SU-DHL-6 (cell line): Measurements from ENCODE around the gene ETS1.
"Not testable (repeated sequence)": the region's sequence is repeated elsewhere in the genome, so short reads cannot be mapped to it uniquely, and the experiment has no call there.

Source experiments
- H2AFZ ChIP-seq: fragments of 200-600 bp; sonication (generic); 2 replicates; pipeline ENCODE4 v1.6.1; 2014; ENCODE audit warnings: low read depth, mild to moderate bottlenecking, moderate library complexity, mixed read lengths, antibody characterized with exemption, low read length; ENCODE audit not compliant: severe bottlenecking
- H3F3A ChIP-seq: fragments of 200-600 bp; shearing (Covaris generic); 2 replicates; pipeline ENCODE4 v1.6.0; 2016; ENCODE audit warnings: antibody characterized with exemption, mild to moderate bottlenecking; ENCODE audit not compliant: insufficient read depth
- H3K27ac ChIP-seq: fragments of 200-600 bp; sonication (generic); 2 replicates; pipeline ENCODE4 v1.5.1; 2016; ENCODE audit warnings: low read depth, mild to moderate bottlenecking, low read length, moderate library complexity, mixed read lengths
- H3K27me3 ChIP-seq: fragments of 200-600 bp; sonication (generic), shearing (Covaris generic); 2 replicates; pipeline ENCODE4 v1.6.0; 2014; ENCODE audit warnings: mild to moderate bottlenecking, low read length
- H3K36me3 ChIP-seq: fragments of 200-600 bp; sonication (generic); 2 replicates; pipeline ENCODE4 v1.6.1; 2014; ENCODE audit warnings: mild to moderate bottlenecking, low read length, mixed read lengths
- H3K4me2 ChIP-seq: fragments of 300-600, 200-600 bp; shearing (Covaris generic), sonication (generic); 2 replicates; pipeline ENCODE4 v1.6.0; 2014; ENCODE audit warnings: low read length, low read depth, mild to moderate bottlenecking; ENCODE audit not compliant: poor library complexity, severe bottlenecking
- H3K4me3 ChIP-seq: fragments of 200-600 bp; sonication (generic); 2 replicates; pipeline ENCODE4 v1.5.1; 2014; ENCODE audit warnings: antibody characterized with exemption, low read length, mild to moderate bottlenecking, mixed read lengths; ENCODE audit not compliant: insufficient read depth, poor library complexity, severe bottlenecking
- H3K79me2 ChIP-seq: fragments of 200-600 bp; sonication (generic); 2 replicates; pipeline ENCODE4 v1.6.1; 2014; ENCODE audit warnings: mild to moderate bottlenecking, low read length, moderate library complexity; ENCODE audit not compliant: insufficient read depth
- H3K9ac ChIP-seq: fragments of 200-600 bp; sonication (generic); 2 replicates; pipeline ENCODE4 v1.7.0; 2014; ENCODE audit warnings: mild to moderate bottlenecking, low read length
- H3K9me2 ChIP-seq: fragments of 200-600 bp; sonication (generic); replicated peaks from 2 replicates; pipeline ENCODE4 v1.6.1; 2014; ENCODE audit warnings: low read length; ENCODE audit not compliant: insufficient read depth
- H3K9me3 ChIP-seq: fragments of 200-600 bp; sonication (generic); 2 replicates; pipeline ENCODE4 v1.6.1; 2014; ENCODE audit warnings: low read length, mixed read lengths; ENCODE audit not compliant: insufficient read depth
- H4K20me1 ChIP-seq: fragments of 200-600 bp; sonication (generic); 2 replicates; pipeline ENCODE4 v1.6.1; 2014; ENCODE audit warnings: low read depth, mild to moderate bottlenecking, antibody characterized with exemption, low read length, moderate library complexity, mixed read lengths
- CTCF ChIP-seq: fragments of 200-600 bp; sonication (generic); IDR thresholded peaks from one replicate; pipeline ENCODE4 v1.5.1; 2017; ENCODE audit warnings: antibody characterized with exemption, mild to moderate bottlenecking, low read length, moderate library complexity; ENCODE audit not compliant: insufficient read depth, poor library complexity, severe bottlenecking
- EZH2phosphoT487 ChIP-seq: fragments of 200-600 bp; sonication (generic), shearing (Covaris generic); conservative IDR thresholded peaks from 2 replicates; pipeline ENCODE4 v1.6.1; 2018; ENCODE audit warnings: mild to moderate bottlenecking, antibody characterized with exemption, low read length, moderate library complexity, mixed read lengths

ETS1 gene

GRCh38 chr11:128448981-128449713 lies 138.2 kb downstream of the ETS1 start:
- no peak for TF ChIP-seq CTCF
- TF ChIP-seq EZH2phosphoT487: no peak
- Histone ChIP-seq H3K9ac (no peak overlapping the region), H3K27ac (no peak overlapping the region), H3K36me3 (no peaks in the 10 kb centered on the region), H3K4me2 (no peak overlapping the region), H3F3A (peaks cover 5% of the 10 kb centered on the region; the same call in 1 of the 2 replicates), H4K20me1 (no peaks in the 10 kb centered on the region), H3K79me2 (no peaks in the 10 kb centered on the region), H3K9me2 (no peaks in the 10 kb centered on the region), H3K9me3 (no peaks in the 10 kb centered on the region), H3K27me3 (no peaks in the 10 kb centered on the region), H3K4me3 (no peak overlapping the region), H2AFZ (no peak overlapping the region)

GRCh38 chr11:128448200-128448886 lies 139.0 kb downstream of the ETS1 start:
- Histone ChIP-seq H3K4me2 (no peak overlapping the region), H3K79me2 (no peaks in the 10 kb centered on the region), H3K27me3 (no peaks in the 10 kb centered on the region), H3K9me3 (no peaks in the 10 kb centered on the region), H4K20me1 (no peaks in the 10 kb centered on the region), H3K9me2 (no peaks in the 10 kb centered on the region), H3K9ac (no peak overlapping the region), H3K4me3 (no peak overlapping the region), H2AFZ (no peak overlapping the region), H3K36me3 (no peaks in the 10 kb centered on the region), H3K27ac (no peak overlapping the region), H3F3A (peaks cover 5% of the 10 kb centered on the region; the same call in 1 of the 2 replicates)
- TF ChIP-seq CTCF (no peak), EZH2phosphoT487 (no peak)

GRCh38 chr11:128447233-128447632 lies 140.1 kb downstream of the ETS1 start:
- Histone ChIP-seq H3K79me2 (no peaks in the 10 kb centered on the region), H3K36me3 (no peaks in the 10 kb centered on the region), H3K9ac (no peak overlapping the region), H3K4me3 (no peak overlapping the region), H3K9me2 (no peaks in the 10 kb centered on the region), H3K27me3 (no peaks in the 10 kb centered on the region), H3F3A (0 out of 2 replicates have a peak, but pooled peaks cover under 1% of the 10 kb centered on the region), H3K9me3 (no peaks in the 10 kb centered on the region), H3K4me2 (no peak overlapping the region), H3K27ac (no peak overlapping the region), H4K20me1 (no peaks in the 10 kb centered on the region), H2AFZ (no peak overlapping the region)
- no peak for TF ChIP-seq EZH2phosphoT487

GRCh38 chr11:128445921-128446320 lies 141.4 kb downstream of the ETS1 start:
- not testable (repeated sequence) for H3K27ac ChIP-seq, H4K20me1 ChIP-seq, H3K9me3 ChIP-seq, H3K4me2 ChIP-seq, H3K9ac ChIP-seq, H2AFZ ChIP-seq, H3K27me3 ChIP-seq, H3K4me3 ChIP-seq, H3F3A ChIP-seq, H3K9me2 ChIP-seq, H3K36me3 ChIP-seq, H3K79me2 ChIP-seq
